ENCODE results near the gene SLC25A44. TPM values are rescaled to one million over a fixed set of nuclear protein-coding genes. Genes with fewer than 3 reads are reported as not detected.
A peak's percentile ranks its signal among the peaks of the same experiment; 100 is the strongest.

SLC25A44 gene
- 5.9 and 17.4 TPM in 2 replicates for total RNA-seq

GRCh38 chr1:156193488-156194299 lies at the start of gene SLC25A44:
Gene SLC25A44, plus strand, starts transcription at chr1:156194104. Its CDS starts 5,744 bp downstream, at chr1:156199848.
- DNase-seq (ENCODE audit: low read depth), result peak; percentile 98

GRCh38 chr1:156144742-156145141 lies 49.2 kb upstream of the SLC25A44 start:
- no peak for DNase-seq (ENCODE audit: low read depth)

DNA sequence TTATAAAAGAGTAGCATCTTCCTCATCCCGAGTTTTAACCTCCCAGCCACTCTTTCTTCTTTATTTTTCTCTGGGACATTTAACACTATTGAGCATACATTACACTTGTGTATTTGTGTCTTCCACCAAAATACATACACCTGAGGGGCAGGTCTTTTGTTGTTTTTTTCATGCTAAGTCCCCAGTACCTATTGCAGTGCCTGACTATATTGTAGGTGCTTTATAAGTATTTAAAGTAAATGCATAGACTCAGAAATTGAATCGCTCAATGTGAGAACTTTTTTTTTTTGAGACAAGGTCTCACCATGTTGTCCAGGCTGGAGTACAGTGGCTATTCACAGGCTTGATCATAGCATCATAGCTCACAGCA lies 48.3 kb upstream of the SLC25A44 start:
- DNase-seq (ENCODE audit: low read depth), result no peak

DNA sequence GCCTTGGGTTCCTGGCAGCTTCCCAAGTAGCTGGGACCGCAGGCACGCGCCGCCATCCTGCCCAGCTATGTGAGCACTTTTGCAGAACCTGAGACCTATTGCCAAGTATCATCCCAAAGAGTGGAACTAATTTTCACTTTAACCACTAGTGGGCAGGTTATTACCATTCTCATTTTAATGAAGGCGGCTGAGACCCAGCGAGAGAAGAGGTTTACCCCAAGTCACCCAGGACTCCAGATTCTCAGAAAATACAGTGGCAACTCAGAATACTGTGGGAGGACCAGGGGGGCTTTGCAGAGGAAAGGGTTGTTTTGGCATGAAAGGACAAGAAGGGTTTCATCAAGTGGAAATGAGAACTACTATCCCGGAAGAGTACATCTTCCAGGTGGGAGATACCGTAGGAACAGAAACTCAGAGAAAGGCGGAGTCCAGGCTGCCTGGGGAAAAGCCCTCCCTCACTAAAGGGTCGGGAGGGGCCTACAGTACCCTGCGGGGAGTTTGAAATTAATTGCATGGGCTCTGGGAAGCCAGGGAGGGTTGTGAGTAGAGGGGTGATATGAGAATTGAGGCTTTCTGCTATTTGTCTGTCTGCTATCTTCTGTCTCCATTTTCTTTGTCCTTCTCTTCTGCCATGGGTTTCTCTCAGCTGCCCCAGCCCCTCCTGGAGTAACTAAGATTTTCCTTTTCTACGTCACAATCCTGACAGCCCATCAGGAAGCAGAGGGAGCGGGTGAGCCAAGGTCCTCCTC lies 47.7 kb upstream of the SLC25A44 start:
- DNase-seq (ENCODE audit: low read depth), result peak; percentile 95

DNA sequence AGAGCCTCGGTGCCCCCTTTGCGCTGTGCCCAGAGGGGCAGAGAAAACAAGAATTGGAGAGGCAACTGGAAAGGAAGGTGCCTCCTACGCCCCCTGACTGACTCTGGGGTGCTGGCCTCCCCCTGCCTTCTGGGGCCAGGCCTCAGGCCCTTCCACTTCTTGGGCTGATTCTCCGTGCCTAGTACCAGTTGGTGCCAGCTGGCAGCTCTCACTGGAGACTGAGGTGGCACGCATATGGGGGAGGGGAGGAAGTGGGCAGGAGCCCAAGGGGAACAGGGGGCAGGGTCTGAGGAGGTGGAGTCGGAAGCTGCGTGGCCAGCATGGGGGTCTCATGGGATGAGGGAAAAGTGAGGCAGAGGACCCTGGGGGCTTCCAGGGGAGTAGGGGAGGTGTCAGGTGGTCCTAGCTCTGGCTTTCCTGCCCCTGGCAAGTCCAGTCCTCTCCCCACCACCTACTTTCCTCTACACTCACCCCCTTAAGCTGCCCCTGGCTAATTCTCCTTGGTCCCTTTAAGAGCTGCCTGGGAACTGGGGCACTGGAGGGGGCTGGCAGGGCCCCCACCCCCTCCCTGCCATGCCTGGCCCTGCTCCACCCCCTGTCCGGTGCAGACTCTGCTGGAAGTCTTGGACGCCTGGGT lies 47.0 kb upstream of the SLC25A44 start:
- peak; percentile 45 for DNase-seq (ENCODE audit: low read depth)

DNA sequence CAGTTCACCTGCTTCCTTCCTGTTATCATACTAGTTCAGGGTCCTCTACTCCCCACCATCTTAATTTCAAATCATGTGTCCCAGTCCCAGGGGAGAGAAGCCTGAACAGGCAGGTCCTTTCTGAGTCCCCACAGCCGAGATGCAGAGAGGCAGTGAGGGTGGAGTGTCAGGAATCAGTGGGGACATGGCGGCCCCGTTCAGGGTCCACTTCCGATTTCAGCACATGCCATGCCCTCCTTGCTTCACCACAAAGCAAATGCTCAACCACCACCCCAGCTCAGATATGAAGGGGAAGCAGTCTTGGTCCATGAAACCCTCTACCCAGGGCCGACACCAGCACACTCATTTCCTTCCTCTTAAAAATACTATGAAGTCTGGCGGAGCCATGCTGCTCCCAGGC lies 45.7 kb upstream of the SLC25A44 start:
- DNase-seq (ENCODE audit: low read depth), result no peak

- DNase-seq (ENCODE audit: low read depth), result no peak
These were observed 44.3 kb upstream of the SLC25A44 start for GRCh38 chr1:156149374-156150332.

DNA sequence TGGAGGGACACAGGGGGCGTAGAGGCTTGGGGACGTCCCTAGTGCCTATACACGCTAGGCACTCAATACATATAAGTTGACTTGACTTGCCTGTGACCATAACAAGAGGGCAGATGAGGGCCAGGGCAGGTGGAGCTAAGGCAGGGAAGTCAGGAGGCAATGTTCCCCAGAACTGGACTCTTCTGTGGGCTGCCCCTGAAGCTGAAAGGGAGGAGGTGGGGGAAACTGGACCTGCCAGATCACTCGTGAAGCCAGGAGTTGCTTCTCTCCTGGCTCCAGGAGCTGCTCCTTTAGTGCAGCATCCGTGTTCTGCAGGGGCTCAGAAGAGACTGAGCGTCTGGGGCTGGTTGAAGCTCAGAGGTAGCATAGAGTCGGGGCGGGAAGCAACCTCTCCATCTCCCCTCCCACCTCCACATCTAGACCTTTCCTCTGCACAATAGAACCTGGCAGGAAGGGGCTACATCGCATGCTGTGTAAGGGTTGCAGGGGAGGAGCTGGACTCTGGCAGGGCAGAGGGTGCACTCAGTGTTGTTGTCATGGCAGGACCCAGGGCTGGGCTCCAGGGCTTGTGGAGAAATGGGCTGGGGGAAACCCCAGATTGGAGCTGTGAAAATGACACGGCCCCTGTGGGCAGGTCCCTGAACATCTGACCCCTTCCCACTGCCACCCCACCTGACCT lies 43.4 kb upstream of the SLC25A44 start:
- no peak for DNase-seq (ENCODE audit: low read depth)

DNA sequence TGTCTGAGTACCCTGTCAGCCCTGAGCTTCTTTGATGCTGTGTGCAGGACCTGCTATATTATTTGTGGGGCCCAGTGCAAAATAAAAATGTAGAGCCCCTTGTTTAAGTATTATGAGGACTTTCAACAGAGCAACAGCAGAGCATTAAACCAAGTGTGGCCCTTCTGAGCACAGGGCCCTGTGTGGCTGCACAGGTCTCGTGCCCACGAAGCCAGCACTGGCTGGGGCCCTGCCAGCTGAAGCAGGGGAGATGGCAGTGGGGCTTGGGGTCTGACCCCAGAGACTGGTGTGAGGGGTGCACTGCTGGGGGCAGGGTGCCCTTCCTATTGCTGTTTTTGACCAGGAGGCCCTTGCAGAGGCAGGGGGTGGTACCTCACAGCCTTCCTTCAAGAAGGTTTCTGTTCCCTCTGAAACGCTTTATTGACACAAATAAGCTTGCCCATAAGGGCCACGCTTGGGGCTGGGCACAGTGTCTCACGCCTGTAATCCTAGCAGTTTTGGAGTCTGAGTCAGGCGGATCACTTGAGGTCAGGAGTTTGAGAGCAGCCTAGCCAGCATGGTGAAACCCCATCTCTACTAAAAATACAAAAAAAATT lies 42.7 kb upstream of the SLC25A44 start:
- peak; percentile 89 for DNase-seq (ENCODE audit: low read depth)

- peak; percentile 98 for DNase-seq (ENCODE audit: low read depth)
These were observed 41.3 kb upstream of the SLC25A44 start for GRCh38 chr1:156152628-156153027.

GRCh38 chr1:156153362-156153761 lies 40.5 kb upstream of the SLC25A44 start, which contains the start of gene SEMA4A:
Gene SEMA4A, plus strand, starts transcription at chr1:156153585. Its CDS starts 994 bp downstream, at chr1:156154579.
- DNase-seq (ENCODE audit: low read depth), result peak; percentile 35

GRCh38 chr1:156154317-156154749 lies 39.6 kb upstream of the SLC25A44 start:
- DNase-seq (ENCODE audit: low read depth), result no peak

- DNase-seq (ENCODE audit: low read depth), result no peak
These were observed 38.0 kb upstream of the SLC25A44 start for GRCh38 chr1:156155756-156156510.

DNA sequence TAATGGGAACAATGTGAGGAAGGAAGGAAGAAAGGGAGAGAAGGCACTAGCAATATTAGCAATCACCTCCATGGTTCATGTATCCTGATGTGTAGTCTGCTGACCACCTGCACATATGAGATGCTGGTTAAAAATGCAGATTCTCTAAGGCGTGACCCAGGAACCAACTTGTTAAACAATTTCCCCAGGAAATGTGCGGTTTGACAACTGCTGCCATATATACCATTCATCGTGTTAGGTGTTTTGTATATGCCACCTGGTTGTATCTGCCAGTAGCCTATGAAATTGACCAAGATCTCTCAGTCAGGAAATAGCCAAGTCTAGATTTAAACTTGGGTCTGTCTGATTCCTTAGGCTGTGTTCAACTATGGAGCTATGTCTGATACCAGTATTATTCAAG lies 36.4 kb upstream of the SLC25A44 start:
- no peak for DNase-seq (ENCODE audit: low read depth)

DNA sequence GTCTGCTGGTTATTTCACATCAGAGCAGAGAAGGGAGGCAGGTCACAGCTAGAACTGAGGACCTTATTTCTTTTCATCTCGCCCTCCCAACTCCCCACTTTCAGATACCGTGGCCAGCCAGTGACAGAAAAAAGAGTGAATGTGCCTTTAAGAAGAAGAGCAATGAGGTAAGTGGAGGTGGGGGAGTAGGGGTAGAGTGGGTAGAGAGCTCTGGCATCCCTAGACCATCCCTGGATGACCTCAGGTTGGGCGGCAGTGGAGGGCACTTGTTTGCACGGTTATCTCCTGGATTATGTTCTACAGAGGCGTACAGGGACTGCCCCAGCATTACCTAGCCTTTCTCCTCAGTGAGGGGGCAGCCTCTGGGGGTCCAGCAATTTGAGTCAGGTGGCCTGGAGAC lies 35.9 kb upstream of the SLC25A44 start:
- DNase-seq (ENCODE audit: low read depth), result no peak

- DNase-seq (ENCODE audit: low read depth), result peak; percentile 54
These were observed 33.7 kb upstream of the SLC25A44 start for GRCh38 chr1:156160000-156160742.

GRCh38 chr1:156160743-156161171 lies 33.1 kb upstream of the SLC25A44 start:
- DNase-seq (ENCODE audit: low read depth), result no peak

DNA sequence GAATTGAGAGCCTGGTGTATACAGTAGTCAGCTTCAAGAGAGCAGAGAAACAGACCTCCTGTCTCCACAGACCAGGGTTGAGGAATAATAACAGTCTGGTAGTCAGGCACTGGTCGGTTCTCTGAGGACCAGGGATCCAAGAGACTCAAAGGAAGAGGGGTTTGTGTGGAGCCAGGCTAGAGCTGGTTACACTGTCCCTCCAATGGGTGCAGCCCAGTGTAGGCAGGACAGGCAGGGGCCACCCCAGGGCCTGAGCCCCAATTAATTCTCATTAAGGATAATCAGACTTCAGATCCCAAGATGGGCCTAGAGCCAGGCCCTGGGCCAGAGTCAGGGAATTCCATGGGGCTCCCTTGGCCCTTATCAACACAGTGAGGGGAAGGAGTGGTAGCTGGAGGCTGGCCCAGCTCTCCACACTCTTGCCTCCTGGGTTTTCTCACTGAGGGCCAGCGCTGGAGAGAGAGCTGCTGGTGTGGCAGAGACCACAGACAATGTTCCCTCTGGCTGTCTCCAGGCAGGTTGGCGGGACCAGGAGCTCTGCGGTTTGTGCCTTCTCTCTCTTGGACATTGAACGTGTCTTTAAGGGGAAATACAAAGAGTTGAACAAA lies 31.4 kb upstream of the SLC25A44 start:
- no peak for DNase-seq (ENCODE audit: low read depth)
